HL-60 (cell line): Measurements from ENCODE around the gene PLEKHG3.

Source experiments
- DNase-seq, 2 experiments: peaks; one replicate each; pipeline ENCODE4 v3.0.0-alpha.2; 2010 to 2020; ENCODE audit warnings: low read depth in 1 of 2, low spot score in 1 of 2
- H3K27ac ChIP-seq: fragments of 250-450 bp; sonication (Bioruptor Pico); replicated peaks from 2 replicates; pipeline ENCODE4 v1.5.1; 2020; ENCODE audit warnings: mild to moderate bottlenecking, moderate library complexity
- H3K27me3 ChIP-seq: fragments of 250-450 bp; sonication (Bioruptor Pico); 2 replicates; pipeline ENCODE4 v1.5.1; 2021; ENCODE audit warnings: mild to moderate bottlenecking, moderate library complexity; ENCODE audit not compliant: insufficient read depth, poor library complexity, severe bottlenecking
- H3K4me3 ChIP-seq: replicated peaks from 2 replicates; pipeline ENCODE4 v1.5.1; 2011; ENCODE audit warnings: mild to moderate bottlenecking, control low read depth, low read length; ENCODE audit not compliant: insufficient read depth
- GABPA ChIP-seq: IDR thresholded peaks from 2 replicates; pipeline ENCODE4 v1.6.1; 2012; ENCODE audit warnings: low read depth
- POLR2AphosphoS5 ChIP-seq: IDR thresholded peaks from 2 replicates; pipeline ENCODE4 v1.6.1; 2012; ENCODE audit warnings: low read depth
- SPI1 ChIP-seq: IDR thresholded peaks from 2 replicates; pipeline ENCODE4 v1.6.1; 2012; ENCODE audit warnings: low read depth, mild to moderate bottlenecking, borderline replicate concordance
- TF ChIP-seq, protein P1 (sequence below): IDR thresholded peaks from one replicate; pipeline ENCODE4 v1.5.1; 2011; ENCODE audit warnings: low read length, control low read depth, inconsistent platforms; ENCODE audit not compliant: insufficient read depth
- TF ChIP-seq, protein P2 (sequence below): IDR thresholded peaks from 2 replicates; pipeline ENCODE4 v1.6.1; 2012; ENCODE audit warnings: low read depth; ENCODE audit not compliant: insufficient replicate concordance

The PLEKHG3 gene

DNA sequence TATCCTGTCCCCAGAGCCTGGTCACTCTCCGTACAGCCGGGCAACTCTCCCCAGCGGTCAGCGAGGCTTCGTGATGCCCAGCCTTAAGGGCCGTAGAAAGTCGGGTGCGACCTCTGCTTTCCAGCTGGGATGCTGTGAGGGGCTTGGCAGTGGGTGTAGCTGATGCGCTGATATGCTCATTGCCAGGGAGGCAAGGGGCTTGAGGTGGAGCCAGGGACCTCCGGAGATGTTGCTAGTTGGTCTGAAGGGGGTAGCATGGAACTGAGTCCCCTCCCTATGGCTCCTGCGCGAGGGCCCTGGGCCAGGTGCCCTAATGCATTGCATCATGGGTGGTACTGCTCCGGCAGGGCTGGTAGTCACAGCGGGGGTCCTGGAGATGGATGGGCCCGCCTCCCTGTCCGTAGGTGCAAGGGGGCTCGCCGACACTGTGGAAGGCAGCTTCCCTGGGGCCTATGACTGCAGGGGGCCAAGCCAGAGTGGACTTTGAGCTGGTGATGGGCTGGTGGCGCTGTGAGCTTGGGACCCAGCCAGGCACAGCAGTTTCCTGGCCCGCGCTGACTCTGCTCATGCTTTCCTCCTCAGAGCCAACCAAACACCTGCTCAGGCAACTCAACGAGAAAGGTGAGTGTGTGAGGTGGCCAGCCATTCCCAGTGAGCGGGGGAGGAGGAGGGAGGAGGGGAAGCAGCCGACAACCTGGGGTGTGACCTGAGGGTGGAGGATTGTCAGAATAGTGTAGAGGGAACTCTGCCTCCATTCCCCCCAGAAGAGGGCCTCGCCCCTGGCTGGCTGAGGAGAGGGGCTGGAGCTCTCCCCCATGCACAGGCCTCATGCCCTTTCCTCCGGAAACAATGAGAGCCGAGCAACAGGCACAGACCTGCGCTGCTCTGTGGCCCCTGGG lies 32.3 kb downstream of the PLEKHG3 start:
- Histone ChIP-seq H3K4me3 (no peak overlapping the region), H3K27ac (no peak overlapping the region), H3K27me3 (no peaks in the 10 kb centered on the region)
- TF ChIP-seq GABPA (no peak), SPI1 (no peak), POLR2AphosphoS5 (no peak)
- TF ChIP-seq, protein P1, sequence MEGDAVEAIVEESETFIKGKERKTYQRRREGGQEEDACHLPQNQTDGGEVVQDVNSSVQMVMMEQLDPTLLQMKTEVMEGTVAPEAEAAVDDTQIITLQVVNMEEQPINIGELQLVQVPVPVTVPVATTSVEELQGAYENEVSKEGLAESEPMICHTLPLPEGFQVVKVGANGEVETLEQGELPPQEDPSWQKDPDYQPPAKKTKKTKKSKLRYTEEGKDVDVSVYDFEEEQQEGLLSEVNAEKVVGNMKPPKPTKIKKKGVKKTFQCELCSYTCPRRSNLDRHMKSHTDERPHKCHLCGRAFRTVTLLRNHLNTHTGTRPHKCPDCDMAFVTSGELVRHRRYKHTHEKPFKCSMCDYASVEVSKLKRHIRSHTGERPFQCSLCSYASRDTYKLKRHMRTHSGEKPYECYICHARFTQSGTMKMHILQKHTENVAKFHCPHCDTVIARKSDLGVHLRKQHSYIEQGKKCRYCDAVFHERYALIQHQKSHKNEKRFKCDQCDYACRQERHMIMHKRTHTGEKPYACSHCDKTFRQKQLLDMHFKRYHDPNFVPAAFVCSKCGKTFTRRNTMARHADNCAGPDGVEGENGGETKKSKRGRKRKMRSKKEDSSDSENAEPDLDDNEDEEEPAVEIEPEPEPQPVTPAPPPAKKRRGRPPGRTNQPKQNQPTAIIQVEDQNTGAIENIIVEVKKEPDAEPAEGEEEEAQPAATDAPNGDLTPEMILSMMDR: no peak
- TF ChIP-seq, protein P2, sequence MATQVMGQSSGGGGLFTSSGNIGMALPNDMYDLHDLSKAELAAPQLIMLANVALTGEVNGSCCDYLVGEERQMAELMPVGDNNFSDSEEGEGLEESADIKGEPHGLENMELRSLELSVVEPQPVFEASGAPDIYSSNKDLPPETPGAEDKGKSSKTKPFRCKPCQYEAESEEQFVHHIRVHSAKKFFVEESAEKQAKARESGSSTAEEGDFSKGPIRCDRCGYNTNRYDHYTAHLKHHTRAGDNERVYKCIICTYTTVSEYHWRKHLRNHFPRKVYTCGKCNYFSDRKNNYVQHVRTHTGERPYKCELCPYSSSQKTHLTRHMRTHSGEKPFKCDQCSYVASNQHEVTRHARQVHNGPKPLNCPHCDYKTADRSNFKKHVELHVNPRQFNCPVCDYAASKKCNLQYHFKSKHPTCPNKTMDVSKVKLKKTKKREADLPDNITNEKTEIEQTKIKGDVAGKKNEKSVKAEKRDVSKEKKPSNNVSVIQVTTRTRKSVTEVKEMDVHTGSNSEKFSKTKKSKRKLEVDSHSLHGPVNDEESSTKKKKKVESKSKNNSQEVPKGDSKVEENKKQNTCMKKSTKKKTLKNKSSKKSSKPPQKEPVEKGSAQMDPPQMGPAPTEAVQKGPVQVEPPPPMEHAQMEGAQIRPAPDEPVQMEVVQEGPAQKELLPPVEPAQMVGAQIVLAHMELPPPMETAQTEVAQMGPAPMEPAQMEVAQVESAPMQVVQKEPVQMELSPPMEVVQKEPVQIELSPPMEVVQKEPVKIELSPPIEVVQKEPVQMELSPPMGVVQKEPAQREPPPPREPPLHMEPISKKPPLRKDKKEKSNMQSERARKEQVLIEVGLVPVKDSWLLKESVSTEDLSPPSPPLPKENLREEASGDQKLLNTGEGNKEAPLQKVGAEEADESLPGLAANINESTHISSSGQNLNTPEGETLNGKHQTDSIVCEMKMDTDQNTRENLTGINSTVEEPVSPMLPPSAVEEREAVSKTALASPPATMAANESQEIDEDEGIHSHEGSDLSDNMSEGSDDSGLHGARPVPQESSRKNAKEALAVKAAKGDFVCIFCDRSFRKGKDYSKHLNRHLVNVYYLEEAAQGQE: no peak
- DNase-seq: no peak

DNA sequence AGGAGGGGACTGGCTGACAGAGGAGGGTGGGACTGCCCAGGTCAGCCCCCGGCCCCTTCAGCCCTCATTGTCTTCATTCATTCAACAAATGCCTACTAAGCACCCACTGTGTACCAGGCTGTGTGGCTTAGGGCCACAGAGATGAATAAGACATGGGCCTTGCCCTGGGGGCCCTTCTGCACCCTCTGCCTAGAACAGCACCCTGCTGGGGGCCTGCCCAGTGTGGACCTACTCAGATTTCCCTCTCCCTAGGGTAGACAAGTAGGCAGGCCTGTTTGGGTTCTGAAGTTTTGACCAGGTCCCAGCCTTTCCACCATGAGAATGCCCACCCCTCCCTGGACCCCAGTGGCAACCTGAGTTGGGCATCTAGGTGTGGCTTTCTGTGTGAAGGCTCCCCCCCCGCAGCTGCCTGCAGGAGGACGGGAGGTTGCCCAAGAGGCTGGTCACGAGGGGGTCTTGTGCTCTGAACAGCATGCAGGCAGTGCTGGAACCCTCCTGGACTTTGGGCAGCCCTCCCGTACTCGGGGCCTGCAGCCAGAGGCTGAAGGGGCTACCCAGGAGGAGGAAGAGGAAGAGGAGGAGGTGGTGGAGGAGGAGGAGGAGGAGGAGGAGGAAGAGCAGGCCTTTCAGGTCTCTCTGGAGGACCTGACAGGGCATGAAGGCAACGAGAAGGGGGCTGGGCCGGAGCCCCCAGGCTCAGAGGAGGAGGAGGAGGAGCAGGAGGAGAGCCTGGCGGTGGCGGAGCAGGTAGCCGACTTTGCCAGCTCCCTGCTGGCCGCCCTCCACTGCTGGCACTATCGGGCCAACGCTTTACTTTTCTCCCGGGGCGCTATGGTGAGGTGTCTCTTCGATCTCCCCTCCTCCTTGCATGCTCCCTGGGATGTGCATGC lies 33.4 kb downstream of the PLEKHG3 start:
- Histone ChIP-seq H3K4me3 (no peak overlapping the region), H3K27ac (no peak overlapping the region), H3K27me3 (no peaks in the 10 kb centered on the region)
- TF ChIP-seq GABPA (no peak), SPI1 (no peak), POLR2AphosphoS5 (no peak)
- TF ChIP-seq, protein P2: no peak
- TF ChIP-seq, protein P1: no peak
- DNase-seq: no peak

DNA sequence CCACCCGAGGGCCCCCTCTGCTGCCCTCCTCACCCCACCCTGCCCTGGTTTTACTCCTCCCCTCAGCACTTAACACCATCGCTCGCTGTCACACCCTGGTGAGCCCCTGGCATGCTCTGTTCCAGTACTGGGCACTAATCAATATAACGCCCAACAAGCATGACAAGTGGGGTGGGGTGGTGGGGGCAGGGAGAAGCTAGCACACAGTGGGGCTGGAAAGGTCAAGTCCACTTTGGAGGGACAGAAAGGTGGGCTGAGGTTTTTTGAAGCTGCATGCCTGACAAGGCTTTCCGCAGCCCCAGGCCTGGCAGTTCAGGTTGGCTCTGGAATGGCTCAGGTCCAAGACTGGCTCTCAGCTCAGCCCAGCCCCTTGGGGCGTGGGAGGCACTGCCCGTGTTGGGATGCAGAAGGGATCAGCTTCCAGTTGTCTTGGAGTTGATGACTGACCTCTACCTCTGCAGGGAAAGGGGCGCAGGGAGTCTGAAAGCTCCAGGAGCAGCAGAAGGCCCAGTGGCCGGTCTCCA lies 34.1 kb downstream of the PLEKHG3 start:
- Histone ChIP-seq H3K27me3 (no peaks in the 10 kb centered on the region), H3K4me3 (no peak overlapping the region), H3K27ac (no peak overlapping the region)
- no peak for DNase-seq
- TF ChIP-seq SPI1 (no peak), POLR2AphosphoS5 (no peak), GABPA (no peak)
- TF ChIP-seq, protein P1: no peak
- TF ChIP-seq, protein P2: no peak
